Activated T-helper 1 cell treated with anti-CD3 and anti-CD28 coated beads, Interleukin-12 subunit alpha, Interleukin-12 subunit beta, Interleukin-2, Interleukin-4 antibody, amounts not matched to agents 30 ng/mL and 10 ng/mL and 1 ng/mL, durations not matched to agents 14 hours and 24 hours and 36 hours (primary cell): Measurements from ENCODE around the gene RXFP2. TPM values are rescaled to one million over a fixed set of nuclear protein-coding genes. Genes with fewer than 3 reads are reported as not detected.

ENCODE experiments used
- DNase-seq: peaks from one replicate; pipeline ENCODE4 v3.0.0; 2021; ENCODE audit warnings: low spot score
- H3K27ac Mint-ChIP-seq: one replicate; pipeline ENCODE4 v1.8.0; 2021; ENCODE audit warnings: mild to moderate bottlenecking, mixed read lengths
- H3K27me3 Mint-ChIP-seq: one replicate; pipeline ENCODE4 v1.8.0; 2022; ENCODE audit warnings: mild to moderate bottlenecking, moderate library complexity, mixed read lengths; ENCODE audit not compliant: insufficient read depth
- H3K36me3 Mint-ChIP-seq: one replicate; pipeline ENCODE4 v1.8.0; 2021; ENCODE audit warnings: low read depth, mixed read lengths
- H3K4me1 Mint-ChIP-seq: one replicate; pipeline ENCODE4 v1.8.0; 2021; ENCODE audit warnings: low read depth, mixed read lengths
- H3K4me3 Mint-ChIP-seq: one replicate; pipeline ENCODE4 v1.8.0; 2021; ENCODE audit warnings: mild to moderate bottlenecking, moderate library complexity, mixed read lengths
- H3K9me3 Mint-ChIP-seq: one replicate; pipeline ENCODE4 v1.8.0; 2021; ENCODE audit warnings: mixed read lengths
- intact Hi-C: fragments of 100-400 bp; cut with micrococcal nuclease; formaldehyde crosslinking; loops from one replicate; pipeline ENCODE4 v1.15.1; 2024
- total RNA-seq: library from RNA; stranded (reverse); gene quantifications from 2 replicates; pipeline ENCODE4 v1.2.3, GENCODE V29; 2022

RXFP2 gene
- total RNA-seq, 1 donor from 2014 or later, result not detected

- intact Hi-C loops, result no loop called here
- H3K36me3 Mint-ChIP-seq, result no peaks in the 10 kb centered on the region
- peaks cover 5% of the 10 kb centered on the region for H3K4me1 Mint-ChIP-seq
- no peak overlapping the region for H3K27ac Mint-ChIP-seq
- peaks cover 6% of the 10 kb centered on the region for H3K27me3 Mint-ChIP-seq
- DNase-seq, result no peak
- H3K4me3 Mint-ChIP-seq, result no peak overlapping the region
- H3K9me3 Mint-ChIP-seq, result no peaks in the 10 kb centered on the region
Measured at GRCh38 chr13:31774186-31774750, 34.9 kb downstream of the RXFP2 start.

- no peak overlapping the region for H3K4me3 Mint-ChIP-seq
- no peaks in the 10 kb centered on the region for H3K9me3 Mint-ChIP-seq
- no peak overlapping the region for H3K27ac Mint-ChIP-seq
- no peak for DNase-seq
- intact Hi-C loops, result no loop called here
- H3K36me3 Mint-ChIP-seq, result no peaks in the 10 kb centered on the region
- peaks cover 6% of the 10 kb centered on the region for H3K27me3 Mint-ChIP-seq
- peaks cover 5% of the 10 kb centered on the region for H3K4me1 Mint-ChIP-seq
Measured at GRCh38 chr13:31775148-31775547, 35.8 kb downstream of the RXFP2 start.

- intact Hi-C loops, result no loop called here
- H3K4me3 Mint-ChIP-seq, result no peak overlapping the region
- H3K27ac Mint-ChIP-seq, result no peak overlapping the region
- H3K4me1 Mint-ChIP-seq, result peaks cover 5% of the 10 kb centered on the region
- no peaks in the 10 kb centered on the region for H3K9me3 Mint-ChIP-seq
- H3K36me3 Mint-ChIP-seq, result no peaks in the 10 kb centered on the region
- no peak for DNase-seq
- peaks cover 6% of the 10 kb centered on the region for H3K27me3 Mint-ChIP-seq
Measured at GRCh38 chr13:31775686-31776085, 36.4 kb downstream of the RXFP2 start.

GRCh38 chr13:31781064-31781463 is 41.7 kb downstream of the RXFP2 start:
- no peak for DNase-seq
- H3K27me3 Mint-ChIP-seq, result peaks cover 10% of the 10 kb centered on the region
- H3K36me3 Mint-ChIP-seq, result no peaks in the 10 kb centered on the region
- no peaks in the 10 kb centered on the region for H3K9me3 Mint-ChIP-seq
- no peak overlapping the region for H3K4me3 Mint-ChIP-seq
- no peaks in the 10 kb centered on the region for H3K4me1 Mint-ChIP-seq
- intact Hi-C loops, result no loop called here
- no peak overlapping the region for H3K27ac Mint-ChIP-seq

GRCh38 chr13:31786011-31786410 is 46.7 kb downstream of the RXFP2 start:
- intact Hi-C loops, result no loop called here
- no peak overlapping the region for H3K4me3 Mint-ChIP-seq
- H3K36me3 Mint-ChIP-seq, result no peaks in the 10 kb centered on the region
- no peak for DNase-seq
- H3K4me1 Mint-ChIP-seq, result no peaks in the 10 kb centered on the region
- H3K9me3 Mint-ChIP-seq, result no peaks in the 10 kb centered on the region
- no peak overlapping the region for H3K27ac Mint-ChIP-seq
- peaks cover 9% of the 10 kb centered on the region for H3K27me3 Mint-ChIP-seq

- Mint-ChIP-seq H3K4me1 (no peaks in the 10 kb centered on the region), H3K27ac (no peak overlapping the region), H3K27me3 (peaks cover 8% of the 10 kb centered on the region), H3K4me3 (no peak overlapping the region), H3K36me3 (no peaks in the 10 kb centered on the region), H3K9me3 (no peaks in the 10 kb centered on the region)
- intact Hi-C loops, result no loop called here
- DNase-seq, result no peak
Measured at GRCh38 chr13:31790992-31791391, 51.7 kb downstream of the RXFP2 start.

GRCh38 chr13:31793246-31793645 is 53.9 kb downstream of the RXFP2 start:
- H3K4me1 Mint-ChIP-seq, result no peaks in the 10 kb centered on the region
- no peak overlapping the region for H3K27ac Mint-ChIP-seq
- no peaks in the 10 kb centered on the region for H3K36me3 Mint-ChIP-seq
- H3K4me3 Mint-ChIP-seq, result no peak overlapping the region
- no peak for DNase-seq
- H3K9me3 Mint-ChIP-seq, result no peaks in the 10 kb centered on the region
- intact Hi-C loops, result no loop called here
- H3K27me3 Mint-ChIP-seq, result peaks cover 5% of the 10 kb centered on the region

- H3K4me3 Mint-ChIP-seq, result no peak overlapping the region
- DNase-seq, result no peak
- no peaks in the 10 kb centered on the region for H3K9me3 Mint-ChIP-seq
- intact Hi-C loops, result no loop called here
- no peaks in the 10 kb centered on the region for H3K4me1 Mint-ChIP-seq
- no peaks in the 10 kb centered on the region for H3K36me3 Mint-ChIP-seq
- H3K27ac Mint-ChIP-seq, result no peak overlapping the region
- peaks cover 5% of the 10 kb centered on the region for H3K27me3 Mint-ChIP-seq
Measured at GRCh38 chr13:31794452-31794851, 55.1 kb downstream of the RXFP2 start.

- no peak overlapping the region for H3K27ac Mint-ChIP-seq
Measured at GRCh38 chr13:31797154-31797775, 57.9 kb downstream of the RXFP2 start.

GRCh38 chr13:31798189-31798588 is 58.9 kb downstream of the RXFP2 start:
- Mint-ChIP-seq H3K9me3 (no peaks in the 10 kb centered on the region), H3K4me3 (no peak overlapping the region), H3K4me1 (no peaks in the 10 kb centered on the region), H3K27me3 (peaks cover 2% of the 10 kb centered on the region), H3K27ac (no peak overlapping the region), H3K36me3 (no peaks in the 10 kb centered on the region)
- intact Hi-C loops, result no loop called here
- no peak for DNase-seq

More at GRCh38 chr13:31797154-31797775, 57.9 kb downstream of the RXFP2 start:
- H3K4me3 Mint-ChIP-seq, result no peak overlapping the region
- no peaks in the 10 kb centered on the region for H3K4me1 Mint-ChIP-seq
- DNase-seq, result no peak
- no peaks in the 10 kb centered on the region for H3K9me3 Mint-ChIP-seq
- intact Hi-C loops, result no loop called here
- peaks cover 2% of the 10 kb centered on the region for H3K27me3 Mint-ChIP-seq
- no peaks in the 10 kb centered on the region for H3K36me3 Mint-ChIP-seq

GRCh38 chr13:31801088-31801487 is 61.8 kb downstream of the RXFP2 start:
- no peak overlapping the region for H3K4me3 Mint-ChIP-seq
- H3K36me3 Mint-ChIP-seq, result no peaks in the 10 kb centered on the region
- intact Hi-C loops, result no loop called here
- no peak for DNase-seq
- H3K27me3 Mint-ChIP-seq, result no peaks in the 10 kb centered on the region
- H3K27ac Mint-ChIP-seq, result no peak overlapping the region
- no peaks in the 10 kb centered on the region for H3K4me1 Mint-ChIP-seq
- no peaks in the 10 kb centered on the region for H3K9me3 Mint-ChIP-seq

- H3K4me1 Mint-ChIP-seq, result peaks cover 16% of the 10 kb centered on the region
- H3K4me3 Mint-ChIP-seq, result no peak overlapping the region
- H3K9me3 Mint-ChIP-seq, result no peaks in the 10 kb centered on the region
- H3K27ac Mint-ChIP-seq, result no peak overlapping the region
- DNase-seq, result no peak
- intact Hi-C loops, result no loop called here
- peaks cover 2% of the 10 kb centered on the region for H3K27me3 Mint-ChIP-seq
- H3K36me3 Mint-ChIP-seq, result no peaks in the 10 kb centered on the region
Measured at GRCh38 chr13:31803311-31803710, 64.0 kb downstream of the RXFP2 start.

GRCh38 chr13:31805841-31806240 is 66.5 kb downstream of the RXFP2 start:
- H3K4me3 Mint-ChIP-seq, result no peak overlapping the region
- no peak for DNase-seq
- intact Hi-C loops, result no loop called here
- H3K36me3 Mint-ChIP-seq, result peaks cover 3% of the 10 kb centered on the region
- H3K27ac Mint-ChIP-seq, result no peak overlapping the region
- H3K9me3 Mint-ChIP-seq, result peaks cover 6% of the 10 kb centered on the region
- peaks cover 2% of the 10 kb centered on the region for H3K27me3 Mint-ChIP-seq
- H3K4me1 Mint-ChIP-seq, result peaks cover 16% of the 10 kb centered on the region

GRCh38 chr13:31807090-31807541 is 67.8 kb downstream of the RXFP2 start:
- Mint-ChIP-seq H3K4me1 (peaks cover 16% of the 10 kb centered on the region), H3K9me3 (peaks cover 18% of the 10 kb centered on the region), H3K4me3 (no peak overlapping the region), H3K36me3 (peaks cover 3% of the 10 kb centered on the region), H3K27ac (peak overlapping the region; percentile 1), H3K27me3 (peaks cover 3% of the 10 kb centered on the region)
- intact Hi-C loops, result no loop called here
- DNase-seq, result no peak
